Measurements from ENCODE around the gene PCK1.

PCK1 gene

GRCh38 chr20:57548177-57549058 is 12.5 kb upstream of the PCK1 start:
- H3K4me1 ChIP-seq (ENCODE audit: control insufficient read depth, insufficient read depth, low read length), result no peaks in the 10 kb centered on the region
- 93% methylated on average over 21 of the region's 21 CpGs for WGBS, 2 experiments
- H3K36me3 ChIP-seq (ENCODE audit: control insufficient read depth, insufficient read depth, low read length), result no peaks in the 10 kb centered on the region
- H3K9me3 ChIP-seq (ENCODE audit: control insufficient read depth, low read length), result no peaks in the 10 kb centered on the region
- no peak overlapping the region for H3K4me3 ChIP-seq (ENCODE audit: insufficient read depth, low read depth, low read length)
- H3K27ac ChIP-seq (ENCODE audit: insufficient read depth, low read depth, low read length, poor library complexity, severe bottlenecking), result no peak overlapping the region
- no peaks in the 10 kb centered on the region for H3K27me3 ChIP-seq (ENCODE audit: control insufficient read depth, insufficient read depth, low read length, poor library complexity, severe bottlenecking)

- WGBS, 2 experiments, result 97 to 98% methylated on average over 6 of the region's 6 CpGs
- no peaks in the 10 kb centered on the region for H3K9me3 ChIP-seq (ENCODE audit: control insufficient read depth, low read length)
- H3K36me3 ChIP-seq (ENCODE audit: control insufficient read depth, insufficient read depth, low read length), result no peaks in the 10 kb centered on the region
- no peaks in the 10 kb centered on the region for H3K4me1 ChIP-seq (ENCODE audit: control insufficient read depth, insufficient read depth, low read length)
- no peaks in the 10 kb centered on the region for H3K27me3 ChIP-seq (ENCODE audit: control insufficient read depth, insufficient read depth, low read length, poor library complexity, severe bottlenecking)
- no peak overlapping the region for H3K4me3 ChIP-seq (ENCODE audit: insufficient read depth, low read depth, low read length)
- H3K27ac ChIP-seq (ENCODE audit: insufficient read depth, low read depth, low read length, poor library complexity, severe bottlenecking), result no peak overlapping the region
These were observed 8.4 kb upstream of the PCK1 start for GRCh38 chr20:57552471-57552870.

GRCh38 chr20:57553376-57554018 is 7.4 kb upstream of the PCK1 start:
- H3K27me3 ChIP-seq (ENCODE audit: control insufficient read depth, insufficient read depth, low read length, poor library complexity, severe bottlenecking), result no peaks in the 10 kb centered on the region
- no peak overlapping the region for H3K27ac ChIP-seq (ENCODE audit: insufficient read depth, low read depth, low read length, poor library complexity, severe bottlenecking)
- H3K4me1 ChIP-seq (ENCODE audit: control insufficient read depth, insufficient read depth, low read length), result no peaks in the 10 kb centered on the region
- 94 to 97% methylated on average over 11 of the region's 11 CpGs for WGBS, 2 experiments
- H3K9me3 ChIP-seq (ENCODE audit: control insufficient read depth, low read length), result no peaks in the 10 kb centered on the region
- H3K4me3 ChIP-seq (ENCODE audit: insufficient read depth, low read depth, low read length), result no peak overlapping the region
- no peaks in the 10 kb centered on the region for H3K36me3 ChIP-seq (ENCODE audit: control insufficient read depth, insufficient read depth, low read length)

GRCh38 chr20:57555457-57556184 is 5.3 kb upstream of the PCK1 start:
- H3K4me1 ChIP-seq (ENCODE audit: control insufficient read depth, insufficient read depth, low read length), result no peaks in the 10 kb centered on the region
- H3K27me3 ChIP-seq (ENCODE audit: control insufficient read depth, insufficient read depth, low read length, poor library complexity, severe bottlenecking), result no peaks in the 10 kb centered on the region
- no peak overlapping the region for H3K4me3 ChIP-seq (ENCODE audit: insufficient read depth, low read depth, low read length)
- no peak overlapping the region for H3K27ac ChIP-seq (ENCODE audit: insufficient read depth, low read depth, low read length, poor library complexity, severe bottlenecking)
- 92 to 93% methylated on average over 10 to 11 of the region's 11 CpGs for WGBS, 2 experiments
- no peaks in the 10 kb centered on the region for H3K9me3 ChIP-seq (ENCODE audit: control insufficient read depth, low read length)
- no peaks in the 10 kb centered on the region for H3K36me3 ChIP-seq (ENCODE audit: control insufficient read depth, insufficient read depth, low read length)

GRCh38 chr20:57556980-57557274 is 4.0 kb upstream of the PCK1 start:
- Histone ChIP-seq H3K4me3 (ENCODE audit: insufficient read depth, low read depth, low read length) (no peak overlapping the region), H3K4me1 (ENCODE audit: control insufficient read depth, insufficient read depth, low read length) (no peaks in the 10 kb centered on the region), H3K9me3 (ENCODE audit: control insufficient read depth, low read length) (no peaks in the 10 kb centered on the region), H3K36me3 (ENCODE audit: control insufficient read depth, insufficient read depth, low read length) (no peaks in the 10 kb centered on the region), H3K27ac (ENCODE audit: insufficient read depth, low read depth, low read length, poor library complexity, severe bottlenecking) (no peak overlapping the region), H3K27me3 (ENCODE audit: control insufficient read depth, insufficient read depth, low read length, poor library complexity, severe bottlenecking) (no peaks in the 10 kb centered on the region)
- 90 to 94% methylated on average over 3 of the region's 3 CpGs for WGBS, 2 experiments

GRCh38 chr20:57557926-57558613 is 2.8 kb upstream of the PCK1 start:
- Histone ChIP-seq H3K36me3 (ENCODE audit: control insufficient read depth, insufficient read depth, low read length) (no peaks in the 10 kb centered on the region), H3K4me3 (ENCODE audit: insufficient read depth, low read depth, low read length) (no peak overlapping the region), H3K9me3 (ENCODE audit: control insufficient read depth, low read length) (no peaks in the 10 kb centered on the region), H3K4me1 (ENCODE audit: control insufficient read depth, insufficient read depth, low read length) (no peaks in the 10 kb centered on the region), H3K27ac (ENCODE audit: insufficient read depth, low read depth, low read length, poor library complexity, severe bottlenecking) (no peak overlapping the region), H3K27me3 (ENCODE audit: control insufficient read depth, insufficient read depth, low read length, poor library complexity, severe bottlenecking) (no peaks in the 10 kb centered on the region)
- 93% methylated on average over 9 of the region's 9 CpGs for WGBS, 2 experiments

GRCh38 chr20:57558614-57559288 is 2.2 kb upstream of the PCK1 start:
- no peaks in the 10 kb centered on the region for H3K9me3 ChIP-seq (ENCODE audit: control insufficient read depth, low read length)
- no peak overlapping the region for H3K27ac ChIP-seq (ENCODE audit: insufficient read depth, low read depth, low read length, poor library complexity, severe bottlenecking)
- H3K27me3 ChIP-seq (ENCODE audit: control insufficient read depth, insufficient read depth, low read length, poor library complexity, severe bottlenecking), result no peaks in the 10 kb centered on the region
- H3K4me3 ChIP-seq (ENCODE audit: insufficient read depth, low read depth, low read length), result no peak overlapping the region
- WGBS, 2 experiments, result 77 to 84% methylated on average over 15 of the region's 15 CpGs
- H3K36me3 ChIP-seq (ENCODE audit: control insufficient read depth, insufficient read depth, low read length), result no peaks in the 10 kb centered on the region
- no peaks in the 10 kb centered on the region for H3K4me1 ChIP-seq (ENCODE audit: control insufficient read depth, insufficient read depth, low read length)

GRCh38 chr20:57559289-57559634 is 1.6 kb upstream of the PCK1 start:
- Histone ChIP-seq H3K4me1 (ENCODE audit: control insufficient read depth, insufficient read depth, low read length) (no peaks in the 10 kb centered on the region), H3K27me3 (ENCODE audit: control insufficient read depth, insufficient read depth, low read length, poor library complexity, severe bottlenecking) (no peaks in the 10 kb centered on the region)
- 93 to 95% methylated on average over 10 of the region's 10 CpGs for WGBS, 2 experiments

GRCh38 chr20:57559658-57560553 is 1.0 kb upstream of the PCK1 start:
- no peaks in the 10 kb centered on the region for H3K9me3 ChIP-seq (ENCODE audit: control insufficient read depth, low read length)
- H3K36me3 ChIP-seq (ENCODE audit: control insufficient read depth, insufficient read depth, low read length), result no peaks in the 10 kb centered on the region
- H3K4me1 ChIP-seq (ENCODE audit: control insufficient read depth, insufficient read depth, low read length), result no peaks in the 10 kb centered on the region
- WGBS, 2 experiments, result 91 to 92% methylated on average over 8 of the region's 8 CpGs
- no peak overlapping the region for H3K4me3 ChIP-seq (ENCODE audit: insufficient read depth, low read depth, low read length)
- H3K27ac ChIP-seq (ENCODE audit: insufficient read depth, low read depth, low read length, poor library complexity, severe bottlenecking), result no peak overlapping the region
- H3K27me3 ChIP-seq (ENCODE audit: control insufficient read depth, insufficient read depth, low read length, poor library complexity, severe bottlenecking), result no peaks in the 10 kb centered on the region

More at GRCh38 chr20:57559289-57559634, 1.6 kb upstream of the PCK1 start:
- Histone ChIP-seq H3K36me3 (ENCODE audit: control insufficient read depth, insufficient read depth, low read length) (no peaks in the 10 kb centered on the region), H3K27ac (ENCODE audit: insufficient read depth, low read depth, low read length, poor library complexity, severe bottlenecking) (no peak overlapping the region), H3K4me3 (ENCODE audit: insufficient read depth, low read depth, low read length) (no peak overlapping the region), H3K9me3 (ENCODE audit: control insufficient read depth, low read length) (no peaks in the 10 kb centered on the region)
